A673 (cell line): Measurements from ENCODE around the gene ABCD1. TPM values are rescaled to one million over a fixed set of nuclear protein-coding genes. Genes with fewer than 3 reads are reported as not detected.
"Not testable (repeated sequence)": the region's sequence is repeated elsewhere in the genome, so short reads cannot be mapped to it uniquely, and the experiment has no call there.

Source experiments
- BruUV-seq: library from RNA; stranded (reverse); fragments of 400-500 nt; replicated peaks from 2 replicates; lab custom pipeline; 2021; lab: Mats Ljungman, UMichigan
- CTCF ChIA-PET: fragments of 300-600 bp; sonication (Branson Sonifier 250); formaldehyde crosslinking; loops from one replicate; lab custom pipeline; 2022; ENCODE audit warnings: antibody characterized with exemption; lab: Charles Lee
- POLR2A ChIA-PET: fragments of 300-600 bp; sonication (Branson Sonifier 250); formaldehyde crosslinking; loops from one replicate; lab custom pipeline; 2022; ENCODE audit warnings: antibody characterized with exemption; ENCODE audit not compliant: low non-redundant PET; lab: Charles Lee
- DNase-seq: peaks from one replicate; pipeline ENCODE4 v3.0.0-alpha.2; 2015; ENCODE audit warnings: low spot score
- H3K27ac ChIP-seq: fragments of 200-600 bp; sonication (generic); 2 replicates; pipeline ENCODE4 v1.5.1; 2016; ENCODE audit warnings: mixed run types, low read depth, mild to moderate bottlenecking, mixed read lengths, antibody characterized with exemption, low read length; ENCODE audit not compliant: poor library complexity, severe bottlenecking
- H3K27me3 ChIP-seq: fragments of 200-600 bp; sonication (generic); replicated peaks from 2 replicates; pipeline ENCODE4 v1.6.1; 2017; ENCODE audit warnings: mixed run types, low read depth, mild to moderate bottlenecking, mixed read lengths, antibody characterized with exemption, low read length; ENCODE audit not compliant: insufficient read depth, poor library complexity
- H3K36me3 ChIP-seq: fragments of 200-600 bp; sonication (generic); 2 replicates; pipeline ENCODE4 v1.6.1; 2016; ENCODE audit warnings: mixed run types, mild to moderate bottlenecking, mixed read lengths, antibody characterized with exemption, low read length; ENCODE audit not compliant: insufficient read depth, poor library complexity, severe bottlenecking
- H3K4me1 ChIP-seq: fragments of 200-600 bp; sonication (generic); 2 replicates; pipeline ENCODE4 v1.6.1; 2017; ENCODE audit warnings: mixed run types, mild to moderate bottlenecking, mixed read lengths, antibody characterized with exemption, low read length; ENCODE audit not compliant: insufficient read depth, poor library complexity, severe bottlenecking
- H3K4me3 ChIP-seq: fragments of 200-600 bp; sonication (generic); 2 replicates; pipeline ENCODE4 v1.5.1; 2016; ENCODE audit warnings: low read depth, mixed run types, mild to moderate bottlenecking, mixed read lengths, low read length; ENCODE audit not compliant: poor library complexity, severe bottlenecking
- H3K9me3 ChIP-seq: fragments of 200-600 bp; sonication (generic); 2 replicates; pipeline ENCODE4 v1.6.1; 2016; ENCODE audit warnings: mixed run types, low read depth, mild to moderate bottlenecking, mixed read lengths, antibody characterized with exemption, low read length; ENCODE audit not compliant: poor library complexity, severe bottlenecking
- EZH2 ChIP-seq: fragments of 200-600 bp; sonication (generic); IDR thresholded peaks from 2 replicates; pipeline ENCODE4 v1.6.1; 2017; ENCODE audit warnings: borderline replicate concordance, low read depth, mild to moderate bottlenecking, mixed read lengths, antibody characterized with exemption, low read length; ENCODE audit not compliant: poor library complexity, severe bottlenecking
- intact Hi-C: fragments of 100-400 bp; cut with micrococcal nuclease; formaldehyde crosslinking; loops from one replicate; pipeline ENCODE4 v1.10.0; 2022; ENCODE audit not compliant: unreplicated experiment
- total RNA-seq: library from RNA; stranded (reverse); gene quantifications from 2 replicates; pipeline ENCODE4 v1.2.3, GENCODE V29; 2021
- TF ChIP-seq, protein P1 (sequence below): fragments of 300-800, 200-600 bp; sonication (generic); conservative IDR thresholded peaks from 2 replicates; pipeline ENCODE4 v1.5.1; 2017; ENCODE audit warnings: low read depth, mild to moderate bottlenecking, antibody characterized with exemption, low read length, moderate library complexity, mixed read lengths

The ABCD1 gene
- total RNA-seq, 1 experiment from 2014 or later: 7.8 TPM

DNA sequence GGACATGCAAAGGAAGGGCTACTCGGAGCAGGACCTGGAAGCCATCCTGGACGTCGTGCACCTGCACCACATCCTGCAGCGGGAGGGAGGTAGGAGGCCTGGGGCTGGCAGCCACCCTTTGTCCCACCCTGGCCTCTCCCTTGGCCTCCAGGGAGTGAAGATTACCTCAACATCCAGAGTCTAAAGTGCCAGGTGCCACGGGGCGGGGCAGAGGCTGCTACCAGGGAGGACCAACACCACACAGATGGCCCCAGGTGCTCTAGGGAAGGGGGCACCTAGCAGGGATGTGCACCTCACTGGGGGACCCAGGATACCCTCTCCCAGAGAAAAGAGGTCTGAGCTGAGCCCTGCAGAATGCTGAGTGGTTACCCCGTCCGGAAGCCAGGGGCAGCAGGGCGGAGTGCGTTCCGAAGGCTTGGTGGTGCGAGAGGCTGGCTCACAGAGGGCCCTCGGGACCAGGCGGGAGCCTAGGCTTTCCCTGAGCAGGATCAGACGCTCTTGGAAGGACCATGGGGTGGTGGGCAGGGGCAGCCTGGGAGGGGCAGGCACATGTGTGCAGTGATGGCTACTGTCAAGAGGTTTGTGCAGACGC lies 16.1 kb downstream of the ABCD1 start:
- intact Hi-C loops: no loop called here
- no peak for TF ChIP-seq EZH2
- TF ChIP-seq, protein P1, sequence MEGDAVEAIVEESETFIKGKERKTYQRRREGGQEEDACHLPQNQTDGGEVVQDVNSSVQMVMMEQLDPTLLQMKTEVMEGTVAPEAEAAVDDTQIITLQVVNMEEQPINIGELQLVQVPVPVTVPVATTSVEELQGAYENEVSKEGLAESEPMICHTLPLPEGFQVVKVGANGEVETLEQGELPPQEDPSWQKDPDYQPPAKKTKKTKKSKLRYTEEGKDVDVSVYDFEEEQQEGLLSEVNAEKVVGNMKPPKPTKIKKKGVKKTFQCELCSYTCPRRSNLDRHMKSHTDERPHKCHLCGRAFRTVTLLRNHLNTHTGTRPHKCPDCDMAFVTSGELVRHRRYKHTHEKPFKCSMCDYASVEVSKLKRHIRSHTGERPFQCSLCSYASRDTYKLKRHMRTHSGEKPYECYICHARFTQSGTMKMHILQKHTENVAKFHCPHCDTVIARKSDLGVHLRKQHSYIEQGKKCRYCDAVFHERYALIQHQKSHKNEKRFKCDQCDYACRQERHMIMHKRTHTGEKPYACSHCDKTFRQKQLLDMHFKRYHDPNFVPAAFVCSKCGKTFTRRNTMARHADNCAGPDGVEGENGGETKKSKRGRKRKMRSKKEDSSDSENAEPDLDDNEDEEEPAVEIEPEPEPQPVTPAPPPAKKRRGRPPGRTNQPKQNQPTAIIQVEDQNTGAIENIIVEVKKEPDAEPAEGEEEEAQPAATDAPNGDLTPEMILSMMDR: no peak
- Histone ChIP-seq H3K27ac (no peak overlapping the region), H3K36me3 (no peaks in the 10 kb centered on the region), H3K9me3 (no peaks in the 10 kb centered on the region), H3K4me3 (no peak overlapping the region), H3K27me3 (no peaks in the 10 kb centered on the region), H3K4me1 (no peaks in the 10 kb centered on the region)
- no peak for DNase-seq
- ChIA-PET CTCF (no interaction called here), POLR2A (no interaction called here)
- BruUV-seq: no TSS peak

DNA sequence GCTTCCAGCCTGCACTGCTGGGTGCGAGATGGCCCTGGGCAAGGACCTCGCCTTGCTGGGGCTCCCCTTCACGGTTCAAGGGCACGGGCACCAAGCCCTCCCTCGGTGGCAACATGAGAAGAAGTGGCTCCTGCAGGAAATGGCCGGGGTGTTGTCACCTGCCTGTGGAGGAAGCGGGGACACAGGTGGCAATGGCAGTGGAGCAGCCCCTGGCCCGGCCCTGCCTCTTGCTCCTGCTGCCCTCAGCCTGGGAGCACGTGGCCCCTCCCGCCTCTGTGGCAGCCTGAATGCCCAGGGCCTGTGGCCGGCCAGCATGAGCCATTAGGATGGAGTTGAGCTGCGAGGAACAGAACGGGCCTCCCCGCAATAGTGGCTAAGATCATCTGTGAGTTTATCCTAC lies 16.8 kb downstream of the ABCD1 start:
- TF ChIP-seq, protein P1: no peak
- no peak for TF ChIP-seq EZH2
- BruUV-seq: no TSS peak
- POLR2A ChIA-PET: no interaction called here

DNA sequence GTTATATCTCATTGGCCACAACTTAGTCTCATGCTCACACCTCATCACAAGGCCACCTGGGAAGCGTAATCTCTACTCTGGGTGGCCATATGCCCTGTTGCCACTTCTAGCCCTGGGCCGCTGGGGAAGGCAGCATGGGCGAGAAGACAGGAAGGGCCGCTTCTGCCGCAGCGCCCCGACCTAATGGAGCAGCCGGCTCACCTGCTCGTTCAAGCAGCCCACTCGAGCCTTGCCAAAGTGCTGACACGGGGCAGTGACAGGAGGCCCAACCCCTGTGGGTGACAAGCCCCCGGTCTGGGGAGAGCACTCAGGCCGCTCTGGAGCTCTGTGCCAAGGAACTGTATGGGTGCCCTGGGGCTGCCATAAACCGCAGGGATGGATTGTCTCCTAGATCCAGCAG lies 17.5 kb downstream of the ABCD1 start:
- H3K9me3 ChIP-seq, intact Hi-C loops, DNase-seq, H3K27me3 ChIP-seq, H3K27ac ChIP-seq, POLR2A ChIA-PET, BruUV-seq, H3K36me3 ChIP-seq, H3K4me1 ChIP-seq, H3K4me3 ChIP-seq, CTCF ChIA-PET: not testable (repeated sequence)

More for the DNA sequence above, 16.8 kb downstream of the ABCD1 start:
- DNase-seq: no peak
- CTCF ChIA-PET: no interaction called here
- Histone ChIP-seq H3K9me3 (no peaks in the 10 kb centered on the region), H3K4me3 (no peak overlapping the region), H3K4me1 (no peaks in the 10 kb centered on the region), H3K27me3 (no peaks in the 10 kb centered on the region), H3K36me3 (no peaks in the 10 kb centered on the region), H3K27ac (no peak overlapping the region)
- intact Hi-C loops: no loop called here

DNA sequence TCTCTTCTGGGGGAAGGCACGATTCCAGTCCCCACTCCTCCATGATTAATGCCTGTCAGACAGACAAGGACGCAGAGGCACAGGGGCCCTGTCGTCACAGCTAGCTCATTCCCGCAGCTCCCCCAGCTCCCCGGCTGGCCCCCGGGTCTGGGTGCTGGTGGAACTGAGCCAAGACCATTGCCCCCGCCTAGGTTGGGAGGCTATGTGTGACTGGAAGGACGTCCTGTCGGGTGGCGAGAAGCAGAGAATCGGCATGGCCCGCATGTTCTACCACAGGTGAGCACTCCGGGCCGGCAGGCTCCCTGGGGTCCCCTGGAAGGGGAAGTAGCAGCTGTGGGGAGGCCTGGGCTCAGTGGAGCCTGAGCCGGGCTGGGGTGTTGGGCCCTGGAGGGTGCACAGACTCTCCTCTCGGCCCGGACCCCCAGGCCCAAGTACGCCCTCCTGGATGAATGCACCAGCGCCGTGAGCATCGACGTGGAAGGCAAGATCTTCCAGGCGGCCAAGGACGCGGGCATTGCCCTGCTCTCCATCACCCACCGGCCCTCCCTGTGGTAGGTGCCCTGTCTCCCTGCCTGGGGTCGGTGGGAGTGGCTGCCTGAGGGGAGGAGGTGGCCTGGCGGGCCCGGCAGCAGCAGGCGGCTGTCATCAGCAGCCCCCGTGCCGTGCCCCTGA lies 18.3 kb downstream of the ABCD1 start:
- H3K27ac ChIP-seq, H3K36me3 ChIP-seq, intact Hi-C loops, H3K9me3 ChIP-seq, H3K27me3 ChIP-seq, CTCF ChIA-PET, BruUV-seq, POLR2A ChIA-PET, H3K4me1 ChIP-seq, H3K4me3 ChIP-seq, DNase-seq: not testable (repeated sequence)

DNA sequence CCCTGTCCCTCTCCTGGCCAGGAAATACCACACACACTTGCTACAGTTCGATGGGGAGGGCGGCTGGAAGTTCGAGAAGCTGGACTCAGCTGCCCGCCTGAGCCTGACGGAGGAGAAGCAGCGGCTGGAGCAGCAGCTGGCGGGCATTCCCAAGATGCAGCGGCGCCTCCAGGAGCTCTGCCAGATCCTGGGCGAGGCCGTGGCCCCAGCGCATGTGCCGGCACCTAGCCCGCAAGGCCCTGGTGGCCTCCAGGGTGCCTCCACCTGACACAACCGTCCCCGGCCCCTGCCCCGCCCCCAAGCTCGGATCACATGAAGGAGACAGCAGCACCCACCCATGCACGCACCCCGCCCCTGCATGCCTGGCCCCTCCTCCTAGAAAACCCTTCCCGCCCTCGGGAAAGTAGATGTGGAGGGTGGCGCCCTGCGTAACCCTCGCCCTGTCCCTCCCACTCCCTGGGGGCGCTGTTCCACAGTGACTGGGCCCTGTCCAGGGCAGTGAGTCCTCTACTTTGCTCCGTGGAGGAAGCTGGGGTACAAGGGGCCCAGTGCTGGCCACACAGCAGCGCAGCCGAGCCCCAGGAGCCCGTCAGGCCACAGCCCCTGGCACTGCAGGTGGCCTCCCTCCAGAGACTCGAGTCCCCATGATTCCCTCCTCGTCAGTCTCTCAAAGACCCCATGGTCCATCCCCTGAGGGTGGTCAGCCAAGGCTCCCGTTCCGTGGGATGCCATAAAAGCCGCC lies 19.0 kb downstream of the ABCD1 start:
- peak; percentile 45 for DNase-seq
- BruUV-seq, POLR2A ChIA-PET, H3K27me3 ChIP-seq, H3K36me3 ChIP-seq, H3K4me1 ChIP-seq, H3K27ac ChIP-seq, H3K9me3 ChIP-seq, intact Hi-C loops, CTCF ChIA-PET: not testable (repeated sequence)
- H3K4me3 ChIP-seq: peak overlapping the region; percentile 20
